Smooth muscle cell of the brain vasculature (primary cell): ENCODE data around the gene MAGI1.

Experiments
- DNase-seq: peaks from one replicate; pipeline ENCODE4 v3.0.0-alpha.2; 2012; ENCODE audit warnings: low read depth, low spot score

The MAGI1 gene

GRCh38 chr3:65432388-65433003, 606.2 kb downstream of the MAGI1 start:
- DNase-seq, result no peak

- DNase-seq, result no peak
Observed at GRCh38 chr3:65425880-65426279, 612.8 kb downstream of the MAGI1 start.

- no peak for DNase-seq
Observed at GRCh38 chr3:65422154-65422553, 616.6 kb downstream of the MAGI1 start.

GRCh38 chr3:65419233-65419632, 619.5 kb downstream of the MAGI1 start:
- no peak for DNase-seq

- DNase-seq, result no peak
Observed at GRCh38 chr3:65413891-65414290, 624.8 kb downstream of the MAGI1 start.

- no peak for DNase-seq
Observed at GRCh38 chr3:65412588-65412987, 626.1 kb downstream of the MAGI1 start.

- DNase-seq, result no peak
Observed at GRCh38 chr3:65411367-65411766, 627.4 kb downstream of the MAGI1 start.

- DNase-seq, result no peak
Observed at GRCh38 chr3:65409176-65409569, 629.5 kb downstream of the MAGI1 start.

GRCh38 chr3:65408531-65409175, 630.1 kb downstream of the MAGI1 start:
- no peak for DNase-seq

GRCh38 chr3:65406470-65406869, 632.2 kb downstream of the MAGI1 start:
- DNase-seq, result no peak

GRCh38 chr3:65402597-65402996, 636.1 kb downstream of the MAGI1 start:
- peak; percentile 36 for DNase-seq

GRCh38 chr3:65401359-65402305, 637.1 kb downstream of the MAGI1 start:
- DNase-seq, result no peak

GRCh38 chr3:65400899-65401298, 637.8 kb downstream of the MAGI1 start:
- DNase-seq, result no peak

- DNase-seq, result no peak
Observed at GRCh38 chr3:65398953-65399352, 639.8 kb downstream of the MAGI1 start.

GRCh38 chr3:65396078-65396477, 642.6 kb downstream of the MAGI1 start:
- no peak for DNase-seq

- no peak for DNase-seq
Observed at GRCh38 chr3:65391068-65391467, 647.6 kb downstream of the MAGI1 start.

- no peak for DNase-seq
Observed at GRCh38 chr3:65385805-65386204, 652.9 kb downstream of the MAGI1 start.

GRCh38 chr3:65381496-65382010, 657.2 kb downstream of the MAGI1 start:
- no peak for DNase-seq

GRCh38 chr3:65379223-65379622, 659.5 kb downstream of the MAGI1 start:
- DNase-seq, result no peak

GRCh38 chr3:65377637-65378036, 661.1 kb downstream of the MAGI1 start:
- DNase-seq, result no peak

GRCh38 chr3:65376426-65376825, 662.3 kb downstream of the MAGI1 start:
- DNase-seq, result no peak

- DNase-seq, result no peak
Observed at GRCh38 chr3:65371053-65371452, 667.7 kb downstream of the MAGI1 start.
